ENCODE measurements around the gene XRCC3.

The XRCC3 gene

GRCh38 chr14:103735815-103736545, 20.7 kb upstream of the XRCC3 start:
- H3K36me3 ChIP-seq (ENCODE audit: insufficient read depth, low read length) = peaks cover 65% of the 10 kb centered on the region
- no peaks in the 10 kb centered on the region for H3K79me2 ChIP-seq (ENCODE audit: insufficient read depth, low read length)
- H3K27ac ChIP-seq (ENCODE audit: low read depth, low read length, poor library complexity, severe bottlenecking) = no peak overlapping the region

GRCh38 chr14:103735439-103735814, 20.2 kb upstream of the XRCC3 start:
- H3F3A ChIP-seq (ENCODE audit: insufficient read depth, low read length) = no peaks in the 10 kb centered on the region
- no peaks in the 10 kb centered on the region for H4K20me1 ChIP-seq (ENCODE audit: insufficient read depth, low read length)
- H3K4me2 ChIP-seq (ENCODE audit: low read length) = no peak overlapping the region
- H3K27me3 ChIP-seq (ENCODE audit: insufficient read depth, low read length) = no peaks in the 10 kb centered on the region
- no peak overlapping the region for H2AFZ ChIP-seq (ENCODE audit: low read length)
- H3K27ac ChIP-seq (ENCODE audit: low read depth, low read length, poor library complexity, severe bottlenecking) = no peak overlapping the region
- no peaks in the 10 kb centered on the region for H3K4me1 ChIP-seq (ENCODE audit: insufficient read depth, low read length, severe bottlenecking)
- H3K4me3 ChIP-seq (ENCODE audit: low read depth, low read length, poor library complexity, severe bottlenecking) = no peak overlapping the region
- no peaks in the 10 kb centered on the region for H3K9me2 ChIP-seq (ENCODE audit: low read depth, low read length)
- H3K9me3 ChIP-seq (ENCODE audit: low read length) = no peaks in the 10 kb centered on the region
- peaks cover 66% of the 10 kb centered on the region for H3K36me3 ChIP-seq (ENCODE audit: insufficient read depth, low read length)
- TF ChIP-seq EZH2 (IDR thresholded peaks at IDR 0.05; ENCODE audit: borderline replicate concordance, low read length) = no peak
- TF ChIP-seq, protein P1, sequence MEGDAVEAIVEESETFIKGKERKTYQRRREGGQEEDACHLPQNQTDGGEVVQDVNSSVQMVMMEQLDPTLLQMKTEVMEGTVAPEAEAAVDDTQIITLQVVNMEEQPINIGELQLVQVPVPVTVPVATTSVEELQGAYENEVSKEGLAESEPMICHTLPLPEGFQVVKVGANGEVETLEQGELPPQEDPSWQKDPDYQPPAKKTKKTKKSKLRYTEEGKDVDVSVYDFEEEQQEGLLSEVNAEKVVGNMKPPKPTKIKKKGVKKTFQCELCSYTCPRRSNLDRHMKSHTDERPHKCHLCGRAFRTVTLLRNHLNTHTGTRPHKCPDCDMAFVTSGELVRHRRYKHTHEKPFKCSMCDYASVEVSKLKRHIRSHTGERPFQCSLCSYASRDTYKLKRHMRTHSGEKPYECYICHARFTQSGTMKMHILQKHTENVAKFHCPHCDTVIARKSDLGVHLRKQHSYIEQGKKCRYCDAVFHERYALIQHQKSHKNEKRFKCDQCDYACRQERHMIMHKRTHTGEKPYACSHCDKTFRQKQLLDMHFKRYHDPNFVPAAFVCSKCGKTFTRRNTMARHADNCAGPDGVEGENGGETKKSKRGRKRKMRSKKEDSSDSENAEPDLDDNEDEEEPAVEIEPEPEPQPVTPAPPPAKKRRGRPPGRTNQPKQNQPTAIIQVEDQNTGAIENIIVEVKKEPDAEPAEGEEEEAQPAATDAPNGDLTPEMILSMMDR (IDR thresholded peaks at IDR 0.05; ENCODE audit: low read length) = no peak
- no peak overlapping the region for H3K9ac ChIP-seq (ENCODE audit: low read length)
- H3K79me2 ChIP-seq (ENCODE audit: insufficient read depth, low read length) = no peaks in the 10 kb centered on the region

More at GRCh38 chr14:103735815-103736545, 20.7 kb upstream of the XRCC3 start:
- H3K4me1 ChIP-seq (ENCODE audit: insufficient read depth, low read length, severe bottlenecking) = no peaks in the 10 kb centered on the region
- no peaks in the 10 kb centered on the region for H3K9me2 ChIP-seq (ENCODE audit: low read depth, low read length)
- H2AFZ ChIP-seq (ENCODE audit: low read length) = no peak overlapping the region
- H3K9me3 ChIP-seq (ENCODE audit: low read length) = no peaks in the 10 kb centered on the region
- no peak overlapping the region for H3K9ac ChIP-seq (ENCODE audit: low read length)
- H3K27me3 ChIP-seq (ENCODE audit: insufficient read depth, low read length) = no peaks in the 10 kb centered on the region
- H3K4me2 ChIP-seq (ENCODE audit: low read length) = no peak overlapping the region
- TF ChIP-seq, protein P1 (IDR thresholded peaks at IDR 0.05; ENCODE audit: low read length) = no peak
- no peak for TF ChIP-seq EZH2 (IDR thresholded peaks at IDR 0.05; ENCODE audit: borderline replicate concordance, low read length)
- no peak overlapping the region for H3K4me3 ChIP-seq (ENCODE audit: low read depth, low read length, poor library complexity, severe bottlenecking)
- H4K20me1 ChIP-seq (ENCODE audit: insufficient read depth, low read length) = no peaks in the 10 kb centered on the region
- H3F3A ChIP-seq (ENCODE audit: insufficient read depth, low read length) = no peaks in the 10 kb centered on the region

GRCh38 chr14:103735022-103735421, 19.8 kb upstream of the XRCC3 start:
- Histone ChIP-seq H3K9me2 (ENCODE audit: low read depth, low read length) (no peaks in the 10 kb centered on the region), H3K9me3 (ENCODE audit: low read length) (no peaks in the 10 kb centered on the region), H3K4me3 (ENCODE audit: low read depth, low read length, poor library complexity, severe bottlenecking) (no peak overlapping the region), H3K79me2 (ENCODE audit: insufficient read depth, low read length) (no peaks in the 10 kb centered on the region), H4K20me1 (ENCODE audit: insufficient read depth, low read length) (no peaks in the 10 kb centered on the region), H3K4me1 (ENCODE audit: insufficient read depth, low read length, severe bottlenecking) (no peaks in the 10 kb centered on the region), H2AFZ (ENCODE audit: low read length) (no peak overlapping the region), H3K36me3 (ENCODE audit: insufficient read depth, low read length) (peaks cover 66% of the 10 kb centered on the region), H3K9ac (ENCODE audit: low read length) (no peak overlapping the region), H3K4me2 (ENCODE audit: low read length) (no peak overlapping the region), H3K27me3 (ENCODE audit: insufficient read depth, low read length) (no peaks in the 10 kb centered on the region), H3K27ac (ENCODE audit: low read depth, low read length, poor library complexity, severe bottlenecking) (no peak overlapping the region), H3F3A (ENCODE audit: insufficient read depth, low read length) (no peaks in the 10 kb centered on the region)
- TF ChIP-seq EZH2 (IDR thresholded peaks at IDR 0.05; ENCODE audit: borderline replicate concordance, low read length) = no peak
- TF ChIP-seq, protein P1 (IDR thresholded peaks at IDR 0.05; ENCODE audit: low read length) = no peak
